Measurements from ENCODE around the gene ADIPOR2.

GRCh38 chr12:1646569-1647284, 44.1 kb upstream of the ADIPOR2 start:
- TF ChIP-seq CTCF (IDR thresholded peaks at IDR 0.05; ENCODE audit: low read depth, low read length, missing input control): no peak
- no peak for TF ChIP-seq RAD21 (IDR thresholded peaks at IDR 0.05)
- no peak for TF ChIP-seq TAF1 (conservative IDR thresholded peaks at IDR 0.05)
- TF ChIP-seq GABPA (IDR thresholded peaks at IDR 0.05 in 1 of 2, conservative IDR thresholded peaks at IDR 0.05 in 1 of 2): no peak
- TF ChIP-seq EGR1 (IDR thresholded peaks at IDR 0.05; ENCODE audit: low read depth in 2 of 2): no peak
- TF ChIP-seq YY1 (IDR thresholded peaks at IDR 0.05): no peak
- TF ChIP-seq REST (IDR thresholded peaks at IDR 0.05): no peak
- TF ChIP-seq MAX (IDR thresholded peaks at IDR 0.05): no peak
- no peak for TF ChIP-seq NR2F2 (IDR thresholded peaks at IDR 0.05)
- TF ChIP-seq ATF3 (IDR thresholded peaks at IDR 0.05): no peak
- TF ChIP-seq JUND (IDR thresholded peaks at IDR 0.05): no peak
